Measurements from ENCODE around the gene CCDC3.

GRCh38 chr10:12884851-12885250 lies 116.7 kb downstream of the CCDC3 start:
- TF ChIP-seq CTCF (IDR thresholded peaks at IDR 0.05) = no peak
- TF ChIP-seq POLR2A (IDR thresholded peaks at IDR 0.05) = no peak
